Bronchial epithelial cell (primary cell): ENCODE data around the gene UTP14C. TPM values are rescaled to one million over a fixed set of nuclear protein-coding genes. Genes with fewer than 3 reads are reported as not detected.
A peak's percentile ranks its signal among the peaks of the same experiment; 100 is the strongest.

ENCODE experiments used
- DNase-seq: peaks from one replicate; pipeline ENCODE4 v3.0.0-alpha.2; 2010; ENCODE audit warnings: low read depth
- FAIRE-seq: peaks from 2 replicates; lab custom pipeline; 2011; peaks lifted over from hg19 to GRCh38; lab: Jason Lieb, UNC
- H3K27me3 ChIP-seq: 2 replicates; pipeline ENCODE4 v1.5.1; 2011; ENCODE audit warnings: low read length; ENCODE audit not compliant: control insufficient read depth, insufficient read depth
- H3K36me3 ChIP-seq: 2 replicates; pipeline ENCODE4 v1.5.1; 2011; ENCODE audit warnings: low read length; ENCODE audit not compliant: control insufficient read depth, insufficient read depth
- H3K4me3 ChIP-seq: 2 replicates; pipeline ENCODE4 v1.5.1; 2011; ENCODE audit warnings: mild to moderate bottlenecking, low read depth, low read length, control low read depth
- CTCF ChIP-seq: IDR thresholded peaks from 2 replicates; pipeline ENCODE4 v1.5.1; 2011; ENCODE audit warnings: mild to moderate bottlenecking, moderate library complexity, low read length, control low read depth, inconsistent platforms; ENCODE audit not compliant: insufficient read depth, severe bottlenecking
- total RNA-seq: library from RNA; depleted of rRNA; stranded (reverse); fragments of >200 nt; gene quantifications from 2 replicates; pipeline ENCODE4 v1.2.1, GENCODE V29; 2014

Gene UTP14C, protein sequence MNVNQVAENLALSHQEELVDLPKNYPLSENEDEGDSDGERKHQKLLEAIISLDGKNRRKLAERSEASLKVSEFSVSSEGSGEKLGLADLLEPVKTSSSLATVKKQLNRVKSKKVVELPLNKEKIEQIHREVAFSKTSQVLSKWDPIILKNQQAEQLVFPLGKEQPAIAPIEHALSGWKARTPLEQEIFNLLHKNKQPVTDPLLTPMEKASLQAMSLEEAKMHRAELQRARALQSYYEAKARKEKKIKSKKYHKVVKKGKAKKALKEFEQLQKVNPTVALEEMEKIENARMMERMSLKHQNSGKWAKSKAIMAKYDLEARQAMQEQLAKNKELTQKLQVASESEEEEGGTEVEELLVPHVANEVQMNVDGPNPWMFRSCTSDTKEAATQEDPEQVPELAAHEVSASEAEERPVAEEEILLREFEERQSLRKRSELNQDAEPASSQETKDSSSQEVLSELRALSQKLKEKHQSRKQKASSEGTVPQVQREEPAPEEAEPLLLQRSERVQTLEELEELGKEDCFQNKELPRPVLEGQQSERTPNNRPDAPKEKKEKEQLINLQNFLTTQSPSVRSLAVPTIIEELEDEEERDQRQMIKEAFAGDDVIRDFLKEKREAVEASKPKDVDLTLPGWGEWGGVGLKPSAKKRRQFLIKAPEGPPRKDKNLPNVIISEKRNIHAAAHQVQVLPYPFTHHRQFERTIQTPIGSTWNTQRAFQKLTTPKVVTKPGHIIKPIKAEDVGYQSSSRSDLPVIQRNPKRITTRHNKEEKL
- total RNA-seq = 10.6 and 10.8 TPM in 2 replicates

DNA sequence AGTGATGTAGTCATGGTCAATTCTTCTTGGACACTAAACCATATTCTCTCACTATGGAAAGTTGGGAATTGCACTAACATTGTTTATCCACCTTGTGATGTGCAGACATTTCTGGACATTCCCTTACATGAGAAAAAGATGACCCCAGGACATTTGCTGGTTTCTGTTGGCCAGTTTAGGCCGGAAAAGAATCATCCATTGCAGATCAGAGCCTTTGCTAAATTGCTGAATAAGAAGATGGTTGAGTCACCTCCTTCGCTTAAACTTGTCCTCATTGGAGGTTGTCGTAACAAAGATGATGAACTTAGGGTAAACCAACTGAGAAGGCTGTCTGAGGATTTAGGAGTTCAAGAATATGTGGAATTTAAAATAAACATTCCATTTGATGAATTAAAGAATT lies at the start of gene UTP14C:
UTP14C (plus strand) TSS at position 211 of the 400 bp plus-strand sequence. CDS start 4,114 bp downstream, outside the sequence.
- Histone ChIP-seq H3K27me3 (no peaks in the 10 kb centered on the region), H3K36me3 (peaks cover 4% of the 10 kb centered on the region), H3K4me3 (no peak within 1 kb of the TSS)
- FAIRE-seq = no peak
- no peak for TF ChIP-seq CTCF
- peak; percentile 85 for DNase-seq

DNA sequence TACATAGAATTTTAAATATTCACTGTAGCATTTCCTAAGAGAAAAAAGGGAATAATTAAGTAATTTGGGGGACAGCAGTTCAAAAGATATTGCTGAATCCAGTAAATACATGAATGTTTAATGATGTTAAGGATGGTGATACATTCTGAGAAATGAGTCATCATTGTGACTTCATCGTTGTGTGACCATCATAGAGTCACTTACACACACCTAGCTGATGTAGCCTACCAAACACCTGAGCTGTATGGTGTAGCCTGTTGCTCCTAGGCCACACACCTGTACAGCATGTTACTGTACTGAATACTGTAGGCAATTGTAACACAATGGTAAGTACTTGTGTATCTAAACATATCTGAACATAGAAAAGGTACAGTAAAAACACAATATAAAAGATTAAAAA lies 48.1 kb upstream of the UTP14C start:
- no peaks in the 10 kb centered on the region for H3K27me3 ChIP-seq
- FAIRE-seq = no peak
- TF ChIP-seq CTCF = no peak
- peak; percentile 48 for DNase-seq
- H3K4me3 ChIP-seq = no peak overlapping the region
- no peaks in the 10 kb centered on the region for H3K36me3 ChIP-seq

GRCh38 chr13:51976890-51977289 lies 47.6 kb upstream of the UTP14C start:
- no peaks in the 10 kb centered on the region for H3K36me3 ChIP-seq
- FAIRE-seq (no peak), DNase-seq (no peak)
- TF ChIP-seq CTCF = no peak
- no peak overlapping the region for H3K4me3 ChIP-seq
- H3K27me3 ChIP-seq = no peaks in the 10 kb centered on the region

- no peak for FAIRE-seq
Observed at GRCh38 chr13:51977625-51978024, 46.9 kb upstream of the UTP14C start.

DNA sequence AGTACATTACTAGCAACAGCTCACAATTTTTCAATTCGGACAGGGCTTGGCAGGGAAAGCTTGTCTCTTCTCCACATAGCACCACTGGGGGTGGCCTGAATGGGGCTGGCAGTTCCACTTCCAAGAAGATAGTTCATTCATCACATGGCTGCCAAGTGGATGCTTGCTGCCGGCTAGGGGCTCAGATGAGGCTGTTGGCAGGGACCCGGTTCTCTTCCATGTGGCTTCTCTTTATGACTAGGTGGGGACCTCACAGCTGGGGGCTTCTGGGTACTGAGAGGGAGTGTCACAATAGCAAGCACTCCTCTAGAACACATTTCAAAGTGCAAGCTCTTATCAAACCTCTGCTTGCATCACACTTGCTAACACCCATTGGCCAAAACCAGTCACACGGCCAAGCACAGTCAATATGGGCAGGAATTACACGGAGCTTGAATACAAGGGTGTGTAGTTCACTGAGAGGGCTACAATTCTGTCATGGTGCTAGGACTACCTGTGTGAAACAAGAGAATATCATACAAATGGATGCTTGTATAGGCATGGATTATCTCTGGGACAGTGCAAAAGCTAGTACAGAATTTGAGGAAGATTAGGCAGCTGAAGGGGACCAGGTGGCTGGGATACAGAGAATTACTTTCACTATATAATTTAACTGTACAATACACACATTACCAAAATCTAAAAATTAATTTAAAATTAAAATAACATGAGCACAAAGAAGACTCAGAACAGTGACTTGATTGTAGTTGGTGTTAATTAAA lies 45.5 kb upstream of the UTP14C start:
- Histone ChIP-seq H3K4me3 (no peak overlapping the region), H3K36me3 (no peaks in the 10 kb centered on the region), H3K27me3 (peaks cover 2% of the 10 kb centered on the region)
- no peak for DNase-seq
- TF ChIP-seq CTCF = no peak
- no peak for FAIRE-seq

More at GRCh38 chr13:51977625-51978024, 46.9 kb upstream of the UTP14C start:
- H3K27me3 ChIP-seq = no peaks in the 10 kb centered on the region
- H3K36me3 ChIP-seq = no peaks in the 10 kb centered on the region
- DNase-seq = peak; percentile 41
- no peak overlapping the region for H3K4me3 ChIP-seq
- no peak for TF ChIP-seq CTCF
